AG04450 (cell line): Measurements from ENCODE around the gene BCL7A. TPM values are rescaled to one million over a fixed set of nuclear protein-coding genes. Genes with fewer than 3 reads are reported as not detected.

Experiments used
- CTCF ChIA-PET: fragments of 300-600, 350-600 bp; formaldehyde crosslinking; extraction: SDS; loops from one replicate; lab custom pipeline; 2022; ENCODE audit warnings: antibody characterized with exemption, inconsistent platforms; lab: Charles Lee
- POLR2A ChIA-PET: fragments of 350-600 bp; formaldehyde crosslinking; extraction: SDS; loops from one replicate; lab custom pipeline; 2021; ENCODE audit warnings: antibody characterized with exemption, inconsistent platforms; lab: Yijun Ruan, JAX
- DNase-seq: peaks from one replicate; pipeline ENCODE4 v3.0.0-alpha.2; 2011; ENCODE audit warnings: low read depth, low spot score
- H3K27ac ChIP-seq: one replicate; pipeline ENCODE4 v1.5.1; 2012; ENCODE audit warnings: low read depth, low read length, control low read depth
- H3K27me3 ChIP-seq: one replicate; pipeline ENCODE4 v1.6.0; 2012; ENCODE audit warnings: low read length; ENCODE audit not compliant: control insufficient read depth, insufficient read depth
- H3K4me3 ChIP-seq: 2 replicates; pipeline ENCODE4 v1.5.1; 2011; ENCODE audit warnings: mild to moderate bottlenecking, low read depth, low read length, control low read depth
- H3K9me3 ChIP-seq: 2 replicates; pipeline ENCODE4 v1.5.1; 2012; ENCODE audit warnings: low read length; ENCODE audit not compliant: control insufficient read depth, insufficient read depth
- CTCF ChIP-seq: IDR thresholded peaks from 2 replicates; pipeline ENCODE4 v1.5.1; 2011; ENCODE audit warnings: low read depth, low read length, control low read depth, inconsistent platforms
- polyA plus RNA-seq: library from polyadenylated mRNA; depleted of rRNA; stranded (reverse); fragments of >200 nt; gene quantifications from 2 replicates; pipeline ENCODE4 v1.2.3, GENCODE V29; 2011

BCL7A gene
- polyA plus RNA-seq, 1 experiment, result 4.4 TPM

DNA sequence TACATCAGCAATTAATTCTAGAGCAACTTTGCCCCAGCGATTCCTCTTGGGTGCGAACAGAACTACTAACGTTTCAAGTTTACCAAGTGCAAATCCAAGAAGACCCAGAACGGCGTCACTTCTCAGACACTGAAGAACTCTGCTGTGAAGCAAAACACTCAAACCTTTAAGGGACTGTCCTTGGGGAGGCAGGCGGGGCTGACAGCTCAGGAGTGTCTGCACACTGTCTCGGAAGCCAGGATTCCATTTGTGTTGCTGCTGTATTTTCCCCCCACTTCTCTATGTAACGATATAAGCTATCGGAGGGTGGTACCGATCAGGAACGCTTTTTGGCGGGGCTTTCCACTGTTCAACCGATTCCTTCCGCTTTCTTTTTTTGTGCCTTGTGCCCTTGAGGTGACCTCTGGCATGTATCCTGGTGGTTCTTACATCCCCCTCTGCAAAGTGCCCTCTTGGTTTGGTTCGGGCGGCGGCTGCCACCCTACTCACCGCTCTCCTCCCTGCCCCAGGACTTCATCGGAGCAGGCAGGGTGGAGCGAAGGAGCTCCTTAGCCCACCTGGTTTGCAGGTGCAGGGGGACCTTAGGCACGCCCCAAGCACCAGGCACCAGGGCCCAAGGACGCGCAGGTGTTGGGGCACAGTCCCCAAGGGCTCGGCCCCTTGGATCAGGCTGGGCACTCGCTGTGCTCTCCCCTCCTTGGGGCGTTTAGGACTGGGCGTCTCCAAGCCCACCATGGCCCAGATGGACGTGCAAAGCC lies 37.7 kb downstream of the BCL7A start:
- Histone ChIP-seq H3K4me3 (no peak overlapping the region), H3K27ac (no peak overlapping the region), H3K27me3 (no peaks in the 10 kb centered on the region), H3K9me3 (no peaks in the 10 kb centered on the region)
- no peak for DNase-seq
- CTCF ChIA-PET, result interaction anchor here (7.6 kb wide), 1 partner anchor 65 kb away, joined by 106 read pairs; no protein-coding TSS in a partner anchor
- no peak for TF ChIP-seq CTCF
- POLR2A ChIA-PET, result no interaction called here

- POLR2A ChIA-PET, result no interaction called here
- no peak for DNase-seq
- no peaks in the 10 kb centered on the region for H3K9me3 ChIP-seq
- no peak overlapping the region for H3K4me3 ChIP-seq
- TF ChIP-seq CTCF, result no peak
- H3K27me3 ChIP-seq, result no peaks in the 10 kb centered on the region
- H3K27ac ChIP-seq, result peak overlapping the region; percentile 11
- CTCF ChIA-PET, result interaction anchor here (0.6 to 7.6 kb wide), 2 partner anchors 64 to 105 kb away, joined by 3 to 106 read pairs; no protein-coding TSS in a partner anchor
Observed at GRCh38 chr12:122060081-122060501, 38.4 kb downstream of the BCL7A start.

- H3K9me3 ChIP-seq, result no peaks in the 10 kb centered on the region
- POLR2A ChIA-PET, result no interaction called here
Observed at GRCh38 chr12:122061253-122061652, 39.6 kb downstream of the BCL7A start.

DNA sequence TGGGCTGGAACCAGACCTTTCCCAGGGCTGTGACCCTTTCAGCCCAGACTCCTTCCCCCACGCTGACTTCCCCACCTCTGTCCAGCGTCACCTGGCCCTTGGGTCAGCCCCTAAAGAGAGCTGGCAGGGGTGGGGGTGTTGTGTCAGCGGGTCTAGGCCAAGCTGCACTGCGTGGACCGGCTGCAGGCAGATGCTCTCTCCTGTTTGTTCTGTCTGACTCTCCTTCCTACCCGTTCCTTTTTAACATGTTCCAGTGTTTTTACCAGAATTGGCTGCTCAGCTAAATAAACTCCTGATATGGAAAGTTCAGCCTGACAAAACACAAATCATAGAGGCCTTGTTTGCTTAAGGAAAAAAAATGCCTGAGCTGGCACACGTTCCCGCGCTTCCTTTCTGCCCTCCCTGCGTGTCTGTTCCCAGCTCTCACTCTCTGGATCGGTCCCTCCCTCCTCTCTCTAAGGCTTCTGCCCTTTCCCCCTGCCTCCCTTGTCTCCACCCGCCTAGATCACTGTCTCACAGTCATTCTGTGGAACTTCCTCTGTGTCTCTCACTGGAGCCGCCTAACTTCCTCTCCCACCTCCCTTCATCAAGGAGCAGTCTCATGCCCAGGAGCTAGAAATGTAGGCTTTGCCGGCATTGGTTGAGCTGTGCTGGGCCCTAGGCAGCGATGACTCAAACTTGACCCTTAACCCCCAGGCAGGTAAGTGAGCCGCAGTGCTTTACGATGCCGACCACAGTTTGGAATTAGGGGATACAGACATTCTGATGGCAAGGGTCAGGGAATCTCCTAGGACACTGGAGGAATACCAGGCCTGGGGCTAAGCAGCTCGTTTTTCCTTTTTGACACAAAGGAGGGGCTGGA lies 41.4 kb downstream of the BCL7A start:
- no peaks in the 10 kb centered on the region for H3K27me3 ChIP-seq
- peak overlapping the region; percentile 80 for H3K27ac ChIP-seq
- TF ChIP-seq CTCF, result no peak
- H3K9me3 ChIP-seq, result no peaks in the 10 kb centered on the region
- ChIA-PET CTCF (interaction anchor here (0.7 to 2.9 kb wide), 5 partner anchors 9 to 60 kb away, joined by 3 to 14 read pairs (median 3); partner anchors contain the start of gene MLXIP), POLR2A (interaction anchor here (0.6 to 1.8 kb wide), 5 partner anchors 9 to 28 kb away, joined by 3 to 17 read pairs (median 3); no protein-coding TSS in a partner anchor)
- H3K4me3 ChIP-seq, result no peak overlapping the region; the same call in 1 of the 2 replicates
- DNase-seq, result no peak

More at GRCh38 chr12:122061253-122061652, 39.6 kb downstream of the BCL7A start:
- TF ChIP-seq CTCF, result no peak
- Histone ChIP-seq H3K27me3 (no peaks in the 10 kb centered on the region), H3K27ac (no peak overlapping the region), H3K4me3 (no peak overlapping the region)
- DNase-seq, result no peak
- CTCF ChIA-PET, result interaction anchor here (1.2 kb wide), 1 partner anchor 62 kb away, joined by 4 read pairs; no protein-coding TSS in a partner anchor
